LNCaP clone FGC (cell line): ENCODE measurements around the gene ANKUB1.

Experiments
- DNase-seq: peaks from one replicate; pipeline ENCODE4 v3.0.0-alpha.2; 2011; ENCODE audit warnings: low read depth
- H3K4me3 ChIP-seq: 2 replicates; pipeline ENCODE4 v1.5.1; 2011; ENCODE audit warnings: mild to moderate bottlenecking, low read depth, low read length, control low read depth
- TF ChIP-seq, protein P1 (sequence below): IDR thresholded peaks from 2 replicates; pipeline ENCODE4 v1.5.1; 2012; ENCODE audit warnings: mild to moderate bottlenecking; ENCODE audit not compliant: control insufficient read depth, insufficient read depth; ENCODE audit errors: extremely low read depth

The ANKUB1 gene

DNA sequence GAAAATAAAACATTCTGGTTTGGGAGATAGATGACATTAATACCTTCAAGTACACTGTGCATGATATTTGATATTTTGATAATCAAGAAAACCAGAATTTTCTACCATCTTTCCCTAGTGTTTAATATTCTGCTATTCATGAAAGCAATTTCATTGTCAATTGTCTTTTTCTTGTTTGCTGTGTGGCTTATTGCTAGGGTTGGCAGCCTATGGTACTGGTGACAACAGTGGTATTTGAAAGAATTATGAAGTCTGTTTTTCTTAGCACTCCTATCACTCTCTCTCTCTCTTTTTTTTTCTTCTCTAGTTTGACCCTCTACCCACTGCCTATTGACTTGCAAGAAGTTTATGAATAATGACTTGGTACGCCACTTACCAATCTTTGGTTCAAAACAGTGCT lies 36.0 kb upstream of the ANKUB1 start:
- no peak for DNase-seq
- no peak overlapping the region for H3K4me3 ChIP-seq
- TF ChIP-seq, protein P1, sequence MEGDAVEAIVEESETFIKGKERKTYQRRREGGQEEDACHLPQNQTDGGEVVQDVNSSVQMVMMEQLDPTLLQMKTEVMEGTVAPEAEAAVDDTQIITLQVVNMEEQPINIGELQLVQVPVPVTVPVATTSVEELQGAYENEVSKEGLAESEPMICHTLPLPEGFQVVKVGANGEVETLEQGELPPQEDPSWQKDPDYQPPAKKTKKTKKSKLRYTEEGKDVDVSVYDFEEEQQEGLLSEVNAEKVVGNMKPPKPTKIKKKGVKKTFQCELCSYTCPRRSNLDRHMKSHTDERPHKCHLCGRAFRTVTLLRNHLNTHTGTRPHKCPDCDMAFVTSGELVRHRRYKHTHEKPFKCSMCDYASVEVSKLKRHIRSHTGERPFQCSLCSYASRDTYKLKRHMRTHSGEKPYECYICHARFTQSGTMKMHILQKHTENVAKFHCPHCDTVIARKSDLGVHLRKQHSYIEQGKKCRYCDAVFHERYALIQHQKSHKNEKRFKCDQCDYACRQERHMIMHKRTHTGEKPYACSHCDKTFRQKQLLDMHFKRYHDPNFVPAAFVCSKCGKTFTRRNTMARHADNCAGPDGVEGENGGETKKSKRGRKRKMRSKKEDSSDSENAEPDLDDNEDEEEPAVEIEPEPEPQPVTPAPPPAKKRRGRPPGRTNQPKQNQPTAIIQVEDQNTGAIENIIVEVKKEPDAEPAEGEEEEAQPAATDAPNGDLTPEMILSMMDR: no peak

DNA sequence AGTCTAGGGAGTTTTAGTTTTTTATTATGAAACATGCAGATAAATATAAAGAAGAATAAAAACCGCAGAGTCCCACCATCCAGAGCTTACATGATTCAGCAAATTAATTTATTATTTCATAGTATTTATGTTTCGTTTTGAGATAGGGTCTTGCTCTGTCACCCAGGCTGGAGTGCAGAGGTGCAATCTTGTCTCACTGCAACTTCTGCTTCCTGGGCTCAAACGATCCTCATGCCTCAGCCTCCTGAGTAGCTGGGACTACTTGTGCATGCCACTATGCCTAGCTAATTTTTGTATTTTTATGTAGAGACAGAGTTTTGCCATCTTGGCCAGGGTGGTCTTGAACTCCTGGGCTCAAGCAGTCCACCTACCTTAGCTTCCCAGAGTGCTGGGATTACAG lies 34.3 kb upstream of the ANKUB1 start:
- H3K4me3 ChIP-seq: no peak overlapping the region
- no peak for DNase-seq
- TF ChIP-seq, protein P1: no peak

DNA sequence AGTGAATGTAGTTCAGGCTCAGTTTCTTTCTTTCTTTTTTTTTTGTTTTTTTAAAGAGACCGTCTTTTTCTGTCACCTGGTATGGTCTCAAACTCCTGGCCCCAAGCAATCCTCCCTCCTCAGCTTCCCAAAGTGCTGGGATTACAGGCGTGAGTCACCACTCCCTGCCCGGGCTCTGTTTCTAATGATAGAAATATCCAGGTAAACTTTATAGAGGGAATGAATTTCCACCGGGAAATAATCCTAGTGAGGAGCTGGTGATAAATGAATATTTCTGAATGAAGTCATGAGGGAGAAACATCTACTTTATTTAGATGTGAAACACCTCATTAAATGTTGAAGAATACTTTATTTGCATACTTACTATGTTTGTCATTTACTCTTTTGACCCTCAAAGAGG lies 27.8 kb upstream of the ANKUB1 start:
- TF ChIP-seq, protein P1: no peak
- DNase-seq: no peak
- H3K4me3 ChIP-seq: no peak overlapping the region

DNA sequence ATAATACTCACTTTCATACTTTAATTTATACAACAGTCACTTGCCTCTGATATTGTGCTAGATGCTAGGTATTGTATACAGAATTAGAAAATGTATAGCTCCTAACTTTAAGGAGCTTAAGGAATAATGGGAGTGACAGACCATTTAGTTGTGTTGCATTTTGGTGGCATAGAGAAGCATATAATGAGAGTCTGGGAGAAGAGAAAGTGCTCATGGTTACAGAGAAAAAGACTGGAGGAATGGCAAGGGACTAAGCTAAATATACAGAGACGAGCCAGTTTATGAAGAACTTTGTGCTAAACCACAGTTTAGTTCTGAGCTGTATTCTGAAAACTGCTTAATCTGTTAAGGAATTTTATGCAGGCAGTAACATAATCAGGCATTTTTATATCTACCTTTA lies 27.1 kb upstream of the ANKUB1 start:
- DNase-seq: no peak
- no peak overlapping the region for H3K4me3 ChIP-seq
- TF ChIP-seq, protein P1: no peak

DNA sequence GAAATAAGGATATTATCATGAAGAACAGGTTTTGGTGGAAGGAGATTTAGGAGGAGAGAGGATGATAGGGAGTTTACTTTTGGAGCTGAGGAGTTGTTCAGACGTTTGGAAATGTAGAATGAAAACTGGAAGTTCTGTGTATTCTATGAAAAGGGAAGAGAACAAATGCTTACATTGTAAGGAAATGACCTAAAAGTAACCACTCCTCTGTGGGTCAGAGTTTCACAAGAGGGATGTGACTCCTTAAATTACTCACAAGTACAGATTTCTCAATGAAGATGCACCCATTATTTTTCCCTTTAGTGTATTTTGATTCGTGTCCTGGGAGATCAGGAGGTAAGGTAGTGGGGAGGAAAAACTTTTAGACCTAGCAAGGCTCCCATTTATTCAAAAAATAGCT lies 24.6 kb upstream of the ANKUB1 start:
- TF ChIP-seq, protein P1: no peak
- H3K4me3 ChIP-seq: no peak overlapping the region
- DNase-seq: no peak

DNA sequence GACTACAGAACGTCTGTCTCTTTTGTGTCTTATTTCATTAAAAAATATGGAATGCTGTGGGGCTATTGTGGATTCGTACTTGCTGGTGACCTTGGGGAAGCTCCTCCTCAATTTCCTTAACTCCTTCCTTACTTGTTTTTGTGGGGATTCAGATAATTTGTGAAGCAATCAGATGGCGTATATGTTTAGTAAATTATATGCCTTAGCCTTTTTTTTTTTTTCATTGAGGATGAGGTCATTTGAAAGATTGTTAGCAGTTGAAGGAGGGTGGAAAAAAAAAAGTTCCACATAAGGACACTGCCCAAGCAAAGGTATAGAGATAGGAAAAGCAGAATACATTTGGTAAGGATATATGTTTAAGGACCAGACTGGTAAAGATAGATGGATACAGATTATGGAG lies 24.0 kb upstream of the ANKUB1 start:
- TF ChIP-seq, protein P1: no peak
- no peak for DNase-seq
- no peak overlapping the region for H3K4me3 ChIP-seq

DNA sequence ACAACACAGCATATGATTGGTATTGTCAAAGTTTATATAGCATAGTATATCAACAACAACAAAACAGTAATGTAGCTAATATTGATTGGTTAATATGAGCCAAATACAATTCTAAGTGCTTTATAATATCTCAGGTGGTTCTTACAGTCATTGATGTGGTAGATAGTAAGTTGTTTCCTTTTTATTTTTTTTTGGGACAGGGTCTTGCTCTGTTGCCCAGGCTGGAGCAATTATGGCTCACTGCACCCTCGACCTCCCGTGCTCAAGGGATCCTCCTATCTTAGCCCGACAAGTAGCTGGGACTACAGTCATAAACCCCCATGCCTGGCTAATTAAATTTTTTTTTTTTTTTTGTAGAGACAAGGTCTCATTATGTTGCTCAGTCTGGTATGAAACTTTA lies 23.4 kb upstream of the ANKUB1 start:
- H3K4me3 ChIP-seq: no peak overlapping the region
- TF ChIP-seq, protein P1: no peak
- no peak for DNase-seq
